ENCODE results near the gene SRPX2.

DNA sequence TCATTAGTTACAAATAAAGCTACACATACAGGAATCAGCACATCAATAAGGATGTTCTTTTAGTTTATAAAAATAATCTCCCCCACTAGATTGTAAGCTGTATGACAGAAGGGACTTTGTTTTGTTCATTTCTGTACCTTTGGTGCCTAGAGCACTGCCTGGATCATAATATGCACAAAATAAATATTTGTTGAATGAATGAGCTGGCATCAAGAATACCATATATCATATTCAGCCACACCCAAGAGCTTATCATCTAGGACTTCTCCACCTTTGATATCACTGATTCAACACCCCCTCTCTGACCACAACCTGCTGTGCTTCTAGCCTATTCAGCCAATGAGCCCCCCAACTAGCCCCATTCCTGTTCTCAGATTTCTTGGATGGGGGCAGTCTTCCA is 77.3 kb downstream of the SRPX2 start:
- TF ChIP-seq, protein P1, sequence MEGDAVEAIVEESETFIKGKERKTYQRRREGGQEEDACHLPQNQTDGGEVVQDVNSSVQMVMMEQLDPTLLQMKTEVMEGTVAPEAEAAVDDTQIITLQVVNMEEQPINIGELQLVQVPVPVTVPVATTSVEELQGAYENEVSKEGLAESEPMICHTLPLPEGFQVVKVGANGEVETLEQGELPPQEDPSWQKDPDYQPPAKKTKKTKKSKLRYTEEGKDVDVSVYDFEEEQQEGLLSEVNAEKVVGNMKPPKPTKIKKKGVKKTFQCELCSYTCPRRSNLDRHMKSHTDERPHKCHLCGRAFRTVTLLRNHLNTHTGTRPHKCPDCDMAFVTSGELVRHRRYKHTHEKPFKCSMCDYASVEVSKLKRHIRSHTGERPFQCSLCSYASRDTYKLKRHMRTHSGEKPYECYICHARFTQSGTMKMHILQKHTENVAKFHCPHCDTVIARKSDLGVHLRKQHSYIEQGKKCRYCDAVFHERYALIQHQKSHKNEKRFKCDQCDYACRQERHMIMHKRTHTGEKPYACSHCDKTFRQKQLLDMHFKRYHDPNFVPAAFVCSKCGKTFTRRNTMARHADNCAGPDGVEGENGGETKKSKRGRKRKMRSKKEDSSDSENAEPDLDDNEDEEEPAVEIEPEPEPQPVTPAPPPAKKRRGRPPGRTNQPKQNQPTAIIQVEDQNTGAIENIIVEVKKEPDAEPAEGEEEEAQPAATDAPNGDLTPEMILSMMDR (IDR thresholded peaks at IDR 0.05; ENCODE audit: insufficient read depth, low read length, poor library complexity, severe bottlenecking) = no peak
- TF ChIP-seq EZH2phosphoT487 (conservative IDR thresholded peaks at IDR 0.05; ENCODE audit: low read length) = no peak
